Smooth muscle cell (in vitro differentiated cells): Measurements from ENCODE around the gene FES. TPM values are rescaled to one million over a fixed set of nuclear protein-coding genes. Genes with fewer than 3 reads are reported as not detected.

Source experiments
- DNase-seq: peaks from one replicate; lab custom pipeline; 2025; ENCODE audit not compliant: unreplicated experiment; lab: John Stamatoyannopoulos, UW
- H2AFZ ChIP-seq: fragments of 200-600 bp; sonication (generic); 2 replicates; pipeline ENCODE4 v1.6.0; 2016; ENCODE audit warnings: antibody characterized with exemption, low read depth, mild to moderate bottlenecking
- H3F3A ChIP-seq: fragments of 200-600 bp; sonication (generic); 2 replicates; pipeline ENCODE4 v1.6.0; 2017; ENCODE audit warnings: antibody characterized with exemption, low read depth
- H3K27ac ChIP-seq: fragments of 200-600 bp; sonication (generic); 2 replicates; pipeline ENCODE4 v1.5.1; 2016; ENCODE audit warnings: low read depth, mild to moderate bottlenecking
- H3K27me3 ChIP-seq: fragments of 200-600 bp; sonication (generic); 2 replicates; pipeline ENCODE4 v1.6.1; 2016; ENCODE audit warnings: low read depth, mild to moderate bottlenecking
- H3K36me3 ChIP-seq: fragments of 200-600 bp; sonication (generic); 2 replicates; pipeline ENCODE4 v1.5.1; 2016; ENCODE audit warnings: low read depth
- H3K4me1 ChIP-seq: fragments of 200-600 bp; sonication (generic); 2 replicates; pipeline ENCODE4 v1.5.1; 2016; ENCODE audit warnings: low read depth
- H3K4me2 ChIP-seq: fragments of 200-600 bp; sonication (generic); 2 replicates; pipeline ENCODE4 v1.6.0; 2016; ENCODE audit warnings: mild to moderate bottlenecking
- H3K4me3 ChIP-seq: fragments of 200-600 bp; sonication (generic); 2 replicates; pipeline ENCODE4 v1.5.1; 2016; ENCODE audit warnings: mild to moderate bottlenecking
- H3K79me2 ChIP-seq: fragments of 200-600 bp; sonication (generic); 2 replicates; pipeline ENCODE4 v1.6.0; 2016; ENCODE audit warnings: low read depth, mild to moderate bottlenecking
- H3K9ac ChIP-seq: fragments of 200-600 bp; sonication (generic); 2 replicates; pipeline ENCODE4 v1.6.0; 2016; ENCODE audit warnings: low read depth
- H3K9me3 ChIP-seq: fragments of 200-600 bp; sonication (generic); replicated peaks from 2 replicates; pipeline ENCODE4 v1.5.1; 2016; ENCODE audit warnings: low read depth
- H4K20me1 ChIP-seq: fragments of 200-600 bp; sonication (generic); 2 replicates; pipeline ENCODE4 v1.6.0; 2016; ENCODE audit warnings: low read depth
- WGBS: methylation state at CpG from one replicate; pipeline ENCODE4 v1.1.7; 2016; ENCODE audit warnings: low lambda C conversion rate; 5-methylcytosine and 5-hydroxymethylcytosine counted together
- polyA plus RNA-seq: library from polyadenylated mRNA; unstranded; fragments of >200 nt; fragmentation: Nextera tagmentation; extraction: Ambion mirVana; gene quantifications from 2 replicates; pipeline ENCODE4 v1.2.1, GENCODE V29; 2016
- total RNA-seq: library from RNA; depleted of rRNA; stranded (reverse); fragments of >200 nt; gene quantifications from 2 replicates; pipeline ENCODE4 v1.2.3, GENCODE V29; 2014
- TF ChIP-seq, protein P1 (sequence below): fragments of 200-600 bp; sonication (generic); IDR thresholded peaks from 2 replicates; pipeline ENCODE4 v1.5.1; 2017; ENCODE audit warnings: borderline replicate concordance, mild to moderate bottlenecking, antibody characterized with exemption; ENCODE audit not compliant: insufficient read depth, poor library complexity, severe bottlenecking

Gene FES
- total RNA-seq (4.9 and 6.3 TPM in 2 replicates), polyA plus RNA-seq (6.2 and 8.2 TPM in 2 replicates)

DNA sequence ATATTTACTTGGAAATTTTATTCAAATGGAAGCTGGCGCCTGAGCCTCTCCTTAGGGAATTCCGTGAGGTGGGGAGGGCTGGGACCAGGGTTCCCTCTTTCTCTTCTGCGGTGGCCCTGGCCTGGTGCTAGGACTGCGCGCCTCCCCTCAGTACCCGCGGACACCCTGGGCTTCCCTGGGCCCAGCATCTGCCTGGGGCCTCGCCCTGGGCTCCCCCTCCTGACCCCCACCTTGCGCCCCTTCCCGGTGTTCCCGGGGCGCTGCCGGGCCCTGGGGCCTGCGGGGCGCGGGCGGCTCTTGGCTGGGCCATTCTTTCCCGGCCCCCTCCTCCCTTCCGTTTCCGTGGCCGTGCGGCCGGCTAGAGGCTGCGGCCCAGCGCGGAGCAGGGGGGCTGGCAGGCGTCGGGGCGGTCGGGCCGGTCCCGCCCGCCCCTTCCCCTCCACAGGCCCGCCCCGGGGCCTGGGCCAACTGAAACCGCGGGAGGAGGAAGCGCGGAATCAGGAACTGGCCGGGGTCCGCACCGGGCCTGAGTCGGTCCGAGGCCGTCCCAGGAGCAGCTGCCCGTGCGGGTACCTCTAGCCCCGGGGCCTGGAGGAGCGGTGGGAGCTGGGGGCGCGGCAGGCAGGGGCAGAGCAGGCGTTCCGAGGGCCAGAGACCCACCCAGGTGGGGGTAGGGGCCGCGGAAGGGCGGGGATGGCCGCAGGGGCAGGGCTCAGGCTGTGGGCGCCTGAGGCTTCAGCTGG is at the start of gene FES:
Gene FES (plus strand): TSS at position 529 of the 743 bp plus-strand sequence. CDS start 542 bp downstream, outside the sequence.
- Histone ChIP-seq H3K9ac (peak within 1 kb of the TSS; percentile 69), H3K4me2 (peak within 1 kb of the TSS; percentile 89), H3K27ac (peak within 1 kb of the TSS; percentile 68), H3K27me3 (no peaks in the 10 kb centered on the region), H3F3A (peaks cover 17% of the 10 kb centered on the region), H3K79me2 (no peaks in the 10 kb centered on the region), H3K4me3 (peak within 1 kb of the TSS; percentile 54), H2AFZ (peak within 1 kb of the TSS; percentile 86), H3K36me3 (no peaks in the 10 kb centered on the region), H3K4me1 (peaks cover 17% of the 10 kb centered on the region), H3K9me3 (no peaks in the 10 kb centered on the region), H4K20me1 (no peaks in the 10 kb centered on the region)
- WGBS: 17% methylated on average over 14 of the region's 58 CpGs
- TF ChIP-seq, protein P1, sequence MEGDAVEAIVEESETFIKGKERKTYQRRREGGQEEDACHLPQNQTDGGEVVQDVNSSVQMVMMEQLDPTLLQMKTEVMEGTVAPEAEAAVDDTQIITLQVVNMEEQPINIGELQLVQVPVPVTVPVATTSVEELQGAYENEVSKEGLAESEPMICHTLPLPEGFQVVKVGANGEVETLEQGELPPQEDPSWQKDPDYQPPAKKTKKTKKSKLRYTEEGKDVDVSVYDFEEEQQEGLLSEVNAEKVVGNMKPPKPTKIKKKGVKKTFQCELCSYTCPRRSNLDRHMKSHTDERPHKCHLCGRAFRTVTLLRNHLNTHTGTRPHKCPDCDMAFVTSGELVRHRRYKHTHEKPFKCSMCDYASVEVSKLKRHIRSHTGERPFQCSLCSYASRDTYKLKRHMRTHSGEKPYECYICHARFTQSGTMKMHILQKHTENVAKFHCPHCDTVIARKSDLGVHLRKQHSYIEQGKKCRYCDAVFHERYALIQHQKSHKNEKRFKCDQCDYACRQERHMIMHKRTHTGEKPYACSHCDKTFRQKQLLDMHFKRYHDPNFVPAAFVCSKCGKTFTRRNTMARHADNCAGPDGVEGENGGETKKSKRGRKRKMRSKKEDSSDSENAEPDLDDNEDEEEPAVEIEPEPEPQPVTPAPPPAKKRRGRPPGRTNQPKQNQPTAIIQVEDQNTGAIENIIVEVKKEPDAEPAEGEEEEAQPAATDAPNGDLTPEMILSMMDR: no peak
- DNase-seq: no peak

DNA sequence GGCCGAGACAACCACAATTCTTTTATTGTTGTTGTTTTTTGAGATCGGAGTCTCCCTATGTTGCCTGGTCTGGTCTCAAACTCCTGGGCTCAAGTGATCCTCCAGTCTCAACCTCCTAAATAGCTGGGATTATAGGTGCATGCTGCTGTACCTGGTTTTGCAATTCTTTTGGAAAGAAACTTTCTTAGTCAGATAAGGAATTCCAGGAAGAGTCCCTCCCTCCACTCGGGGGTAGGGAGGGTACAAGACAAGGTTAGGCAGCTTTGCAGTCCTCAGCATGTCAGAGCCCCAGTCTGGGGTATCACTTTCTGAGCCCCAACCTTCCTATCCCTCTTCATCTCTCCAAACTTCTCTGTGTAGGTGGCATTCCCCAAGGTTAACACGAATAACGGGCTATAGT is 49.7 kb upstream of the FES start:
- H3K79me2 ChIP-seq: no peaks in the 10 kb centered on the region
- H2AFZ ChIP-seq: no peak overlapping the region
- no peak overlapping the region for H3K4me3 ChIP-seq
- TF ChIP-seq, protein P1: no peak
- WGBS: 90% methylated on average over 5 of the region's 5 CpGs
- H3K9ac ChIP-seq: no peak overlapping the region
- peaks cover 2% of the 10 kb centered on the region for H3F3A ChIP-seq
- H3K4me2 ChIP-seq: no peak overlapping the region
- H3K27me3 ChIP-seq: no peaks in the 10 kb centered on the region
- no peaks in the 10 kb centered on the region for H3K9me3 ChIP-seq
- H4K20me1 ChIP-seq: no peaks in the 10 kb centered on the region
- no peak overlapping the region for H3K27ac ChIP-seq
- no peaks in the 10 kb centered on the region for H3K36me3 ChIP-seq
- no peak for DNase-seq
- peaks cover 4% of the 10 kb centered on the region for H3K4me1 ChIP-seq

DNA sequence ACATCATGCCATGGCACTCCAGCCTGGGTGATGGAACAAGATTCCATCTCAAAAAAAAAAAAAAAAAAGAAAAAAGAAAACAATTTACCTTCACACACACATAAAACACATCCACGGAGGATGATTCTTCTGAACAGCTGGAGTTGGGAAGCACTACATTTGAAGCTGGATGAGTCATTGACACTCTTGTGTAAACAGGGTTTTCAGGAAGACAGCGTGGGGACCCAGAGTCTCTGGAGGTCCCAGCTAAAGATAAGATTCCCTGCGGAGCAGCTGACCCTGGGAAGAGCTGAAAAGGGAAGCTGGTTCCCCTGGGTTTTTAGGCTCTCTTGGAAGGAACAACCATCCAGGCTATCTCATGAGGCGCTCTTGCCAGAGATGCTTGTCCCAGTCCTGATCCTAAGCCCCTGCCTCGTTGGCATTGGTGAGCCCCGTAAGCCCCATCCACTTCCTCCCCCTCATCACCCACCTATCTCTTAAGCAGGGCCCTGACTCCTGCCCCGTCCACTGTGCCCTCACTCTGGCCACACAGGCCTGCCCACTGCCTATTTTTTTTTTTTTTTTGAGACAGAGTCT is 47.9 kb upstream of the FES start:
- Histone ChIP-seq H3K9me3 (no peaks in the 10 kb centered on the region), H2AFZ (no peak overlapping the region), H3K79me2 (no peaks in the 10 kb centered on the region), H3K9ac (no peak overlapping the region), H3K27ac (peak overlapping the region; percentile 58), H3K4me3 (no peak overlapping the region), H3F3A (peaks cover 14% of the 10 kb centered on the region), H4K20me1 (no peaks in the 10 kb centered on the region), H3K27me3 (no peaks in the 10 kb centered on the region), H3K36me3 (no peaks in the 10 kb centered on the region), H3K4me2 (peak overlapping the region; percentile 59), H3K4me1 (peaks cover 16% of the 10 kb centered on the region)
- no peak for DNase-seq
- TF ChIP-seq, protein P1: no peak
- 16% methylated on average over 6 of the region's 7 CpGs for WGBS

DNA sequence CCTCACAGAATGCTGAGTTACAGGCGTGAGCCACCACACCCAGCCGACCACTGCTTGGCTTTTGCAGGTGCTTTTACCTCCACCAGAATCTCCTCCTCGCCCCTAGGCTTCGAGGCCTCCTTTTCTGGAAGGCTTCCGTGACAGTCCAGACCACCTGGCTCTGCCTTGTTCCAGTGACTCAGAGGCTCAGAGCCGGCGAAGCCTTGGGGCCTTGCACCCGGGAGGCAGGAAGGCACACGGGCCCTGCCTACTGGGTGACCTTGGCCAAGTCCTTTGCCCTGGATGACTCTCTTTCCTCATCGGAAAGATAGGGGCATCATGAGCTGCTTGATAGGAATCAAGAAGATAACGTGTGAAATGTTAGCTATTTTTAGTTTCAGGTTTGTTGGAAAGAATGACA is 47.2 kb upstream of the FES start:
- Histone ChIP-seq H3K9ac (no peak overlapping the region), H3K27me3 (no peaks in the 10 kb centered on the region), H3K4me2 (no peak overlapping the region), H3K9me3 (no peaks in the 10 kb centered on the region), H4K20me1 (no peaks in the 10 kb centered on the region), H3K27ac (peak overlapping the region; percentile 58), H3K79me2 (no peaks in the 10 kb centered on the region), H2AFZ (no peak overlapping the region), H3K4me1 (peaks cover 16% of the 10 kb centered on the region), H3K4me3 (no peak overlapping the region), H3F3A (peaks cover 14% of the 10 kb centered on the region), H3K36me3 (no peaks in the 10 kb centered on the region)
- 77% methylated on average over 11 of the region's 11 CpGs for WGBS
- TF ChIP-seq, protein P1: no peak
- no peak for DNase-seq
